ENCODE data around the gene TSPAN17.

- no peak for TF ChIP-seq CTCF (IDR thresholded peaks at IDR 0.05; ENCODE audit: poor library complexity)
- no peak for TF ChIP-seq EZH2phosphoT487 (IDR thresholded peaks at IDR 0.05; ENCODE audit: low read depth, severe bottlenecking, unreplicated experiment)
Observed at GRCh38 chr5:176646707-176647029, 616 bp upstream of the TSPAN17 start.

Measured in hepatocyte (in vitro differentiated cells).